ENCODE data around the gene DGKG. TPM values are rescaled to one million over a fixed set of nuclear protein-coding genes. Genes with fewer than 3 reads are reported as not detected.

DGKG gene
- total and polyA plus RNA-seq, 2 of the 8 experiments (the other 6 are each of a cell fraction or from before 2014, with no cell fraction given), result 0.30 to 0.48 TPM

DNA sequence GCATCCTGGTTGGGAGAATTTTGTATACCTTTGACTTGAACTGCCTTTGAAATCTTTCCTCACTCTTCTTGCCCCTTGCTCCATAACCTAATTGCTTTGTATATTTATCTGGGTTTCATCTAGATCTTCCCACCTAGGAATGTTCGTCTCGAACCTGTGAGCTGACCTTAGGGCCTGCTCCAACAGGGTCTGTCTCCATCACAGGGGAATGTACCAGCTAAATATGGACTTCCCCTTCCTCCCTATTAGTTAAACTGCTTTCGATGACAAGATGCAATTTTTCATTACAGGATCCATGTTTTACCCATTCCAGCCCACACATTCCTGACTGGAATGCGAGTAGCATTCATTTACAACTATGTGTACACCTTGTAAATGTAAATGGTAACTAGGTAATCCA lies 242.5 kb downstream of the DGKG start:
- H3K9me3 ChIP-seq (ENCODE audit: insufficient read depth in 2 of 2, low read depth in 1 of 2, low read length in 1 of 2), result no peaks in the 10 kb centered on the region
- H3K18ac ChIP-seq (ENCODE audit: extremely low read depth, low read length), result no peak overlapping the region
- peaks cover 0 to 17% (median 7%) of the 10 kb centered on the region in 4 experiments; a peak in 5 of 7 replicates for H3K27me3 ChIP-seq (replicated peaks in 1 of 4; ENCODE audit: control insufficient read depth in 3 of 4, extremely low read depth in 1 of 4, insufficient read depth in 3 of 4, low read length in 3 of 4)
- no peak overlapping the region for H3K27ac ChIP-seq (ENCODE audit: low read depth, low read length)
- WGBS, 2 experiments (ENCODE audit: extremely low coverage in 1 of 2, insufficient coverage in 1 of 2, insufficient read length in 1 of 2, insufficient replicate concordance in 2 of 2, low coverage in 1 of 2, low lambda C conversion rate in 2 of 2, missing lambda C conversion rate in 1 of 2), result 84% methylated on average over 4 of the region's 4 CpGs; no CpG with 5 or more reads in 1 of the 2 experiments
- no peak overlapping the region for H3K4me3 ChIP-seq (ENCODE audit: extremely low read depth in 1 of 4, insufficient read depth in 2 of 4, low read depth in 3 of 4, low read length in 4 of 4)
- DNase-seq (ENCODE audit: low read depth in 1 of 2, low spot score in 2 of 2), result no peak
- no peaks in the 10 kb centered on the region for H3K79me1 ChIP-seq (ENCODE audit: low read depth, low read length)
- no peak overlapping the region for H2BK120ac ChIP-seq (replicated peaks; ENCODE audit: low read depth, low read length)
- no peaks in the 10 kb centered on the region for H4K20me1 ChIP-seq (replicated peaks in 1 of 2; ENCODE audit: control insufficient read depth in 1 of 2, insufficient read depth in 2 of 2, low read length in 2 of 2)
- H3K23ac ChIP-seq (ENCODE audit: insufficient read length), result no peak overlapping the region
- no peak overlapping the region for H2BK5ac ChIP-seq (ENCODE audit: low read depth, low read length)
- CTCF ChIA-PET (ENCODE audit: partially characterized antibody), result interaction anchor here (1.1 to 1.9 kb wide), 3 partner anchors 8 to 134 kb away, joined by 3 to 5 read pairs (median 3); no protein-coding TSS in a partner anchor
- no peaks in the 10 kb centered on the region for H3K79me2 ChIP-seq (ENCODE audit: control insufficient read depth in 1 of 2, insufficient read depth in 2 of 2, low read length in 2 of 2)
- no peak overlapping the region for H2AFZ ChIP-seq (ENCODE audit: low read length)
- TF ChIP-seq ZNF274 (IDR thresholded peaks at IDR 0.05; ENCODE audit: borderline replicate concordance, extremely low read depth, low read length) (no peak), RFX5 (IDR thresholded peaks at IDR 0.05; ENCODE audit: borderline replicate concordance, low read depth, low read length) (no peak)
- H2BK20ac ChIP-seq (ENCODE audit: low read length), result no peak overlapping the region
- H4K5ac ChIP-seq (ENCODE audit: insufficient read length, low read depth, low read length), result no peak overlapping the region
- no peak for FAIRE-seq
- no peaks in the 10 kb centered on the region; a peak in 1 of 8 replicates for H3K36me3 ChIP-seq (ENCODE audit: control insufficient read depth in 2 of 4, insufficient read depth in 4 of 4, low read length in 3 of 4)
- H3K23me2 ChIP-seq (ENCODE audit: low read depth, low read length), result 0 out of 2 replicates have a peak, but pooled peaks cover 1% of the 10 kb centered on the region
- H3K4ac ChIP-seq (replicated peaks; ENCODE audit: insufficient read length, low read depth, low read length), result no peak overlapping the region
- no peak overlapping the region for H4K8ac ChIP-seq (ENCODE audit: extremely low read depth, insufficient read depth, low read length)
- no peak overlapping the region for H3K14ac ChIP-seq (ENCODE audit: insufficient read length)
- H3K56ac ChIP-seq (replicated peaks; ENCODE audit: insufficient read length, low read depth, low read length), result no peak overlapping the region
- H3K9ac ChIP-seq (replicated peaks in 1 of 4; ENCODE audit: extremely low read depth in 1 of 4, low read depth in 3 of 4, low read length in 3 of 4), result no peak overlapping the region
- no peak overlapping the region for H2AK5ac ChIP-seq (ENCODE audit: low read depth, low read length)
- H2BK12ac ChIP-seq (ENCODE audit: low read depth, low read length), result no peak overlapping the region
- H2BK15ac ChIP-seq (ENCODE audit: low read length), result no peak overlapping the region
- POLR2A ChIA-PET (ENCODE audit: partially characterized antibody), result interaction anchor here (1.2 to 5.9 kb wide), 2 partner anchors 10 to 22 kb away, joined by 3 to 42 read pairs; partner anchors contain the start of gene ETV5
- no peak overlapping the region for H3K4me2 ChIP-seq (ENCODE audit: insufficient read depth in 1 of 2, low read depth in 2 of 2, low read length in 2 of 2)
- H4K91ac ChIP-seq (replicated peaks; ENCODE audit: insufficient read length, low read length), result no peak overlapping the region
- peaks cover 3 to 11% (median 8%) of the 10 kb centered on the region in 4 experiments; a peak in 4 of 7 replicates for H3K4me1 ChIP-seq (replicated peaks in 1 of 4; ENCODE audit: control insufficient read depth in 3 of 4, insufficient read depth in 4 of 4, low read length in 3 of 4)
